ENCODE measurements around the gene SLC7A6. TPM values are rescaled to one million over a fixed set of nuclear protein-coding genes. Genes with fewer than 3 reads are reported as not detected.

The SLC7A6 gene
- polyA plus RNA-seq, 2 of the 4 experiments (the other 2 are of a cell fraction) = 31.1 to 32.9 TPM

DNA sequence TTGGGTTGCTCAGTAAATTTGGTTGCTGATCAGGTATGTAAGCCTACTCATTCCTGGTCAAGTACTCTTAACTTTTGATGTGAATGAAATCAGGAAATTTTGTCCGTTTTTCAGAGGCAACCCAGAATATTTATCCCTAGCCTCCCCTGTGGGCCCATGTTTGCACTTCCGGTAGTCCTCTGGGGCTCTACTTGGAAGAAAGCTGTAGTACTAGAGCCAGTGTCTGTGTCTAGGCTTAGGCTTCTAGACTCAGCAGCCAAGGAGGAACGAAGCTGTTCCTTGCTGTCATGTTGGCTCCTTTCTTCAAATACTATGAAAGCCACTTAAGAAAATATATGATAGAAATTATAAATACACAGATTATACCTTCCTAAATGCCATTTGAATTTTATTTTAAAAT lies 49.6 kb upstream of the SLC7A6 start:
- TF ChIP-seq KDM5A (IDR thresholded peaks at IDR 0.05) = no peak
- no peak for TF ChIP-seq MAZ (IDR thresholded peaks at IDR 0.05; ENCODE audit: borderline replicate concordance, low read depth, low read length)
- no peak for TF ChIP-seq POLR2A (IDR thresholded peaks at IDR 0.05; ENCODE audit: low read length)
- TF ChIP-seq FOSB (CRISPR knock-in tag; IDR thresholded peaks at IDR 0.05) = no peak
- TF ChIP-seq, protein P1, sequence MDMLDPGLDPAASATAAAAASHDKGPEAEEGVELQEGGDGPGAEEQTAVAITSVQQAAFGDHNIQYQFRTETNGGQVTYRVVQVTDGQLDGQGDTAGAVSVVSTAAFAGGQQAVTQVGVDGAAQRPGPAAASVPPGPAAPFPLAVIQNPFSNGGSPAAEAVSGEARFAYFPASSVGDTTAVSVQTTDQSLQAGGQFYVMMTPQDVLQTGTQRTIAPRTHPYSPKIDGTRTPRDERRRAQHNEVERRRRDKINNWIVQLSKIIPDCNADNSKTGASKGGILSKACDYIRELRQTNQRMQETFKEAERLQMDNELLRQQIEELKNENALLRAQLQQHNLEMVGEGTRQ (IDR thresholded peaks at IDR 0.05) = no peak
- TF ChIP-seq CHD2 (IDR thresholded peaks at IDR 0.05; ENCODE audit: low read length, partially characterized antibody) = no peak
- TF ChIP-seq ZSCAN20 (CRISPR knock-in tag; IDR thresholded peaks at IDR 0.05) = no peak
- TF ChIP-seq, protein P2, sequence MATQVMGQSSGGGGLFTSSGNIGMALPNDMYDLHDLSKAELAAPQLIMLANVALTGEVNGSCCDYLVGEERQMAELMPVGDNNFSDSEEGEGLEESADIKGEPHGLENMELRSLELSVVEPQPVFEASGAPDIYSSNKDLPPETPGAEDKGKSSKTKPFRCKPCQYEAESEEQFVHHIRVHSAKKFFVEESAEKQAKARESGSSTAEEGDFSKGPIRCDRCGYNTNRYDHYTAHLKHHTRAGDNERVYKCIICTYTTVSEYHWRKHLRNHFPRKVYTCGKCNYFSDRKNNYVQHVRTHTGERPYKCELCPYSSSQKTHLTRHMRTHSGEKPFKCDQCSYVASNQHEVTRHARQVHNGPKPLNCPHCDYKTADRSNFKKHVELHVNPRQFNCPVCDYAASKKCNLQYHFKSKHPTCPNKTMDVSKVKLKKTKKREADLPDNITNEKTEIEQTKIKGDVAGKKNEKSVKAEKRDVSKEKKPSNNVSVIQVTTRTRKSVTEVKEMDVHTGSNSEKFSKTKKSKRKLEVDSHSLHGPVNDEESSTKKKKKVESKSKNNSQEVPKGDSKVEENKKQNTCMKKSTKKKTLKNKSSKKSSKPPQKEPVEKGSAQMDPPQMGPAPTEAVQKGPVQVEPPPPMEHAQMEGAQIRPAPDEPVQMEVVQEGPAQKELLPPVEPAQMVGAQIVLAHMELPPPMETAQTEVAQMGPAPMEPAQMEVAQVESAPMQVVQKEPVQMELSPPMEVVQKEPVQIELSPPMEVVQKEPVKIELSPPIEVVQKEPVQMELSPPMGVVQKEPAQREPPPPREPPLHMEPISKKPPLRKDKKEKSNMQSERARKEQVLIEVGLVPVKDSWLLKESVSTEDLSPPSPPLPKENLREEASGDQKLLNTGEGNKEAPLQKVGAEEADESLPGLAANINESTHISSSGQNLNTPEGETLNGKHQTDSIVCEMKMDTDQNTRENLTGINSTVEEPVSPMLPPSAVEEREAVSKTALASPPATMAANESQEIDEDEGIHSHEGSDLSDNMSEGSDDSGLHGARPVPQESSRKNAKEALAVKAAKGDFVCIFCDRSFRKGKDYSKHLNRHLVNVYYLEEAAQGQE (IDR thresholded peaks at IDR 0.05) = no peak
- no peak for TF ChIP-seq ZNF302 (CRISPR knock-in tag; IDR thresholded peaks at IDR 0.05)
- TF ChIP-seq JUNB (IDR thresholded peaks at IDR 0.05) = no peak
- TF ChIP-seq TFCP2L1 (CRISPR knock-in tag; IDR thresholded peaks at IDR 0.05) = no peak
- TF ChIP-seq ESRRA (IDR thresholded peaks at IDR 0.05; ENCODE audit: borderline replicate concordance, low read length) = no peak
- TF ChIP-seq PHF8 (IDR thresholded peaks at IDR 0.05; ENCODE audit: borderline replicate concordance, low read depth) = no peak
- no peak for TF ChIP-seq NFE2L2 (conservative IDR thresholded peaks at IDR 0.05; ENCODE audit: low read length)
- TF ChIP-seq, protein P3, sequence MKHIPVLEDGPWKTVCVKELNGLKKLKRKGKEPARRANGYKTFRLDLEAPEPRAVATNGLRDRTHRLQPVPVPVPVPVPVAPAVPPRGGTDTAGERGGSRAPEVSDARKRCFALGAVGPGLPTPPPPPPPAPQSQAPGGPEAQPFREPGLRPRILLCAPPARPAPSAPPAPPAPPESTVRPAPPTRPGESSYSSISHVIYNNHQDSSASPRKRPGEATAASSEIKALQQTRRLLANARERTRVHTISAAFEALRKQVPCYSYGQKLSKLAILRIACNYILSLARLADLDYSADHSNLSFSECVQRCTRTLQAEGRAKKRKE (CRISPR knock-in tag; IDR thresholded peaks at IDR 0.05; ENCODE audit: low read depth) = no peak
- WGBS (ENCODE audit: missing lambda C conversion rate) = 92% methylated on average over 3 of the region's 3 CpGs
- Histone ChIP-seq H3K4me3 (no peak overlapping the region), H3K27ac (no peak overlapping the region), H3K9me3 (no peaks in the 10 kb centered on the region), H3K4me1 (no peaks in the 10 kb centered on the region), H3K4me2 (no peak overlapping the region)
- POLR2A ChIA-PET = no interaction called here
- no peak for DNase-seq (ENCODE audit: low read depth in 1 of 2, low spot score in 1 of 2)
- FAIRE-seq = no peak
- no peak for ATAC-seq
- CTCF ChIA-PET = interaction anchor here (1.3 to 1.4 kb wide), 3 partner anchors 14 to 174 kb away, joined by 4 to 5 read pairs (median 4); no protein-coding TSS in a partner anchor

DNA sequence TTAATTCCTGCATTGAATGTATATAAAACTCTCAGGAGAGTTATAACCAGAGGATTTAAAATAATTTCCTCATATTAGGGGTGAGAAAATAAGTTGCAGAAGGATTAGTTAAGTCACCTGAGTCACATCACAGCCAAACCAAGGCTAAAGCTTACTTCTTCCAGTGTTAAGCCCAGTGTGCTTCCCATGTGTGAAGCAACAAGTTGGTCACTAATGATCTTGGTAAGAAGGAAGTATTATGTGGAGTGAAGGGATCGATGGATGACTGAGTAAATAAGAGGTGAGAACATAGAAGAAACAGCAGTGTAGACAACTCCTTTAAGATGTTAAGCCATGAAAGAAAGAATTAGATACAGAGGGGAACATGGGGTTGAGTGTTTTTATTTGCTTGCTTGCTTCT lies 49.0 kb upstream of the SLC7A6 start:
- no peak for FAIRE-seq
- Histone ChIP-seq H3K4me2 (no peak overlapping the region), H3K27ac (no peak overlapping the region), H3K4me1 (no peaks in the 10 kb centered on the region), H3K9me3 (no peaks in the 10 kb centered on the region), H3K4me3 (no peak overlapping the region)
- CTCF ChIA-PET = interaction anchor here (1.4 kb wide), 1 partner anchor 175 kb away, joined by 4 read pairs; no protein-coding TSS in a partner anchor
- POLR2A ChIA-PET = no interaction called here
- 77% methylated on average over 1 of the region's 1 CpG for WGBS (ENCODE audit: missing lambda C conversion rate)
- no peak for ATAC-seq
- DNase-seq (ENCODE audit: low read depth in 1 of 2, low spot score in 1 of 2) = no peak
- TF ChIP-seq EHF (CRISPR knock-in tag; IDR thresholded peaks at IDR 0.05) (no peak), HOXA7 (CRISPR knock-in tag; IDR thresholded peaks at IDR 0.05) (no peak), ZSCAN20 (CRISPR knock-in tag; IDR thresholded peaks at IDR 0.05) (no peak), ZC3H11A (IDR thresholded peaks at IDR 0.05) (no peak), HOXB13 (CRISPR knock-in tag; IDR thresholded peaks at IDR 0.05; ENCODE audit: low read depth) (no peak), MAFK (IDR thresholded peaks at IDR 0.05; ENCODE audit: partially characterized antibody) (no peak)
- TF ChIP-seq, protein P4, sequence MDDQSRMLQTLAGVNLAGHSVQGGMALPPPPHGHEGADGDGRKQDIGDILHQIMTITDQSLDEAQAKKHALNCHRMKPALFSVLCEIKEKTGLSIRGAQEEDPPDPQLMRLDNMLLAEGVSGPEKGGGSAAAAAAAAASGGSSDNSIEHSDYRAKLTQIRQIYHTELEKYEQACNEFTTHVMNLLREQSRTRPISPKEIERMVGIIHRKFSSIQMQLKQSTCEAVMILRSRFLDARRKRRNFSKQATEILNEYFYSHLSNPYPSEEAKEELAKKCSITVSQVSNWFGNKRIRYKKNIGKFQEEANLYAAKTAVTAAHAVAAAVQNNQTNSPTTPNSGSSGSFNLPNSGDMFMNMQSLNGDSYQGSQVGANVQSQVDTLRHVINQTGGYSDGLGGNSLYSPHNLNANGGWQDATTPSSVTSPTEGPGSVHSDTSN (IDR thresholded peaks at IDR 0.05) = no peak
- TF ChIP-seq, protein P2 (IDR thresholded peaks at IDR 0.05) = no peak
